NOMO-1 (cell line): ENCODE measurements around the gene STIMATE.

Experiments used
- DNase-seq, 2 experiments: peaks; one replicate each; lab custom pipeline; 2025; ENCODE audit not compliant: unreplicated experiment in 2 of 2; lab: John Stamatoyannopoulos, UW

Gene STIMATE

GRCh38 chr3:52897130-52898122 is at the start of gene STIMATE:
Gene STIMATE, minus strand, starts transcription at chr3:52897548. Its CDS starts 98 bp downstream, at chr3:52897450.
- DNase-seq = peak; percentile 81 to 94

GRCh38 chr3:52939600-52939999 is 42.3 kb upstream of the STIMATE start:
- no peak for DNase-seq

GRCh38 chr3:52934630-52935530 is 37.5 kb upstream of the STIMATE start:
- peak; percentile 7 to 44 for DNase-seq

GRCh38 chr3:52931889-52932288 is 34.5 kb upstream of the STIMATE start:
- DNase-seq = no peak

GRCh38 chr3:52931328-52931727 is 34.0 kb upstream of the STIMATE start:
- DNase-seq = no peak

GRCh38 chr3:52930748-52931147 is 33.4 kb upstream of the STIMATE start:
- peak; percentile 3 to 47 for DNase-seq

- no peak for DNase-seq
Measured at GRCh38 chr3:52926554-52926953, 29.2 kb upstream of the STIMATE start.

- peak in 1 of 2 experiments; percentile 18 for DNase-seq
Measured at GRCh38 chr3:52925405-52926313, 28.3 kb upstream of the STIMATE start.

- no peak for DNase-seq
Measured at GRCh38 chr3:52923963-52924362, 26.6 kb upstream of the STIMATE start.

- DNase-seq = peak; percentile 29 to 71
Measured at GRCh38 chr3:52920841-52921240, 23.5 kb upstream of the STIMATE start.

GRCh38 chr3:52917044-52917443 is 19.7 kb upstream of the STIMATE start:
- no peak for DNase-seq

GRCh38 chr3:52915294-52915693 is 17.9 kb upstream of the STIMATE start:
- peak in 1 of 2 experiments; percentile 62 for DNase-seq

GRCh38 chr3:52912885-52913731 is 15.8 kb upstream of the STIMATE start:
- DNase-seq = no peak

GRCh38 chr3:52910823-52911222 is 13.5 kb upstream of the STIMATE start:
- no peak for DNase-seq

GRCh38 chr3:52907497-52907896 is 10.1 kb upstream of the STIMATE start:
- DNase-seq = no peak

GRCh38 chr3:52904552-52904951 is 7.2 kb upstream of the STIMATE start:
- no peak for DNase-seq

GRCh38 chr3:52904000-52904399 is 6.7 kb upstream of the STIMATE start:
- DNase-seq = no peak

GRCh38 chr3:52896613-52897012 is 735 bp downstream of the STIMATE start:
- DNase-seq = no peak

GRCh38 chr3:52896151-52896550 is 1.2 kb downstream of the STIMATE start:
- no peak for DNase-seq
